H1 (cell line): ENCODE measurements around the gene SEMA4D. TPM values are rescaled to one million over a fixed set of nuclear protein-coding genes. Genes with fewer than 3 reads are reported as not detected.

Experiments used
- CTCF ChIA-PET: fragments of 300-600 bp; sonication (Branson Sonifier 250); formaldehyde crosslinking; loops from one replicate; lab custom pipeline; 2021; ENCODE audit not compliant: partially characterized antibody; lab: Charles Lee
- POLR2A ChIA-PET: fragments of 300-600 bp; sonication (Branson Sonifier 250); formaldehyde crosslinking; loops from one replicate; lab custom pipeline; 2021; ENCODE audit warnings: inconsistent platforms; ENCODE audit not compliant: partially characterized antibody; lab: Charles Lee
- DNase-seq, 2 experiments: peaks; one replicate each; pipeline versions ENCODE4 v3.0.0 to v3.0.0-alpha.2; 2010 to 2022; ENCODE audit warnings: low spot score in 2 of 2, low read depth in 1 of 2, mixed read lengths in 1 of 2
- FAIRE-seq: peaks from 2 replicates; lab custom pipeline; 2011; peaks lifted over from hg19 to GRCh38; lab: Jason Lieb, UNC
- H2AFZ ChIP-seq: 2 replicates; pipeline ENCODE4 v1.8.1; 2012; ENCODE audit warnings: low read length, inconsistent platforms
- H2AK5ac ChIP-seq: 2 replicates; pipeline ENCODE4 v1.6.1; 2013; ENCODE audit warnings: low read depth, low read length
- H2BK120ac ChIP-seq: replicated peaks from 2 replicates; pipeline ENCODE3; 2013; ENCODE audit warnings: low read depth, low read length, inconsistent platforms
- H2BK12ac ChIP-seq: 2 replicates; pipeline ENCODE4 v1.6.1; 2013; ENCODE audit warnings: low read depth, low read length
- H2BK15ac ChIP-seq: 2 replicates; pipeline ENCODE4 v1.6.1; 2013; ENCODE audit warnings: low read length
- H2BK20ac ChIP-seq: 2 replicates; pipeline ENCODE4 v1.6.1; 2013; ENCODE audit warnings: low read length
- H2BK5ac ChIP-seq: 2 replicates; pipeline ENCODE4 v1.6.1; 2013; ENCODE audit warnings: low read depth, low read length
- H3K14ac ChIP-seq: 2 replicates; pipeline ENCODE4 v1.6.1; 2013; ENCODE audit warnings: inconsistent platforms; ENCODE audit not compliant: insufficient read length
- H3K18ac ChIP-seq: 2 replicates; pipeline ENCODE4 v1.6.1; 2013; ENCODE audit warnings: low read length; ENCODE audit errors: extremely low read depth
- H3K23ac ChIP-seq: 2 replicates; pipeline ENCODE4 v1.6.1; 2013; ENCODE audit warnings: inconsistent platforms; ENCODE audit not compliant: insufficient read length
- H3K23me2 ChIP-seq: 2 replicates; pipeline ENCODE4 v1.6.1; 2013; ENCODE audit warnings: low read depth, low read length
- H3K27ac ChIP-seq: 2 replicates; pipeline ENCODE4 v1.6.1; 2011; ENCODE audit warnings: low read depth, low read length, inconsistent platforms
- H3K27me3 ChIP-seq, 4 experiments: replicated peaks in 1 of 4; 1 replicate in 1 of 4; 2 replicates in 3 of 4; pipeline versions ENCODE4 v1.6.1 to v1.8.1; 2011 to 2013; ENCODE audit warnings: low read length in 3 of 4, mild to moderate bottlenecking in 3 of 4, inconsistent platforms in 2 of 4, mixed read lengths in 2 of 4, moderate library complexity in 1 of 4; ENCODE audit not compliant: control insufficient read depth in 3 of 4, insufficient read depth in 3 of 4; ENCODE audit errors: extremely low read depth in 1 of 4
- H3K36me3 ChIP-seq, 4 experiments: 2 replicates each; pipeline versions ENCODE4 v1.6.1 to v1.8.1; 2011 to 2013; ENCODE audit warnings: mild to moderate bottlenecking in 4 of 4, low read length in 3 of 4, moderate library complexity in 2 of 4, control low read depth in 1 of 4, inconsistent platforms in 1 of 4; ENCODE audit not compliant: insufficient read depth in 4 of 4, control insufficient read depth in 2 of 4
- H3K4ac ChIP-seq: replicated peaks from 2 replicates; pipeline ENCODE3; 2013; ENCODE audit warnings: low read length, low read depth, mixed read lengths, inconsistent platforms; ENCODE audit not compliant: insufficient read length
- H3K4me1 ChIP-seq, 4 experiments: replicated peaks in 1 of 4; 1 replicate in 1 of 4; 2 replicates in 3 of 4; pipeline versions ENCODE4 v1.6.1 to v1.8.1; 2011 to 2013; ENCODE audit warnings: low read length in 3 of 4, inconsistent platforms in 2 of 4, mixed read lengths in 1 of 4; ENCODE audit not compliant: insufficient read depth in 4 of 4, control insufficient read depth in 3 of 4
- H3K4me2 ChIP-seq, 2 experiments: 2 replicates each; pipeline versions ENCODE4 v1.6.1 to v1.8.1; 2011 to 2013; ENCODE audit warnings: low read depth in 2 of 2, low read length in 2 of 2, control low read depth in 1 of 2, inconsistent platforms in 1 of 2, mild to moderate bottlenecking in 1 of 2; ENCODE audit not compliant: insufficient read depth in 1 of 2
- H3K4me3 ChIP-seq, 4 experiments: fragments of 200-600, 300-600 bp in 1 of 4; sonication (generic), shearing (Covaris generic), sonication (Bioruptor Twin) in 1 of 4; 2 replicates each; pipeline versions ENCODE4 v1.5.1 to v1.8.1; 2011 to 2016; ENCODE audit warnings: low read length in 4 of 4, low read depth in 3 of 4, control low read depth in 2 of 4, inconsistent platforms in 2 of 4, mild to moderate bottlenecking in 2 of 4, mixed read lengths in 1 of 4, moderate library complexity in 1 of 4; ENCODE audit not compliant: insufficient read depth in 2 of 4; ENCODE audit errors: extremely low read depth in 1 of 4
- H3K56ac ChIP-seq: replicated peaks from 2 replicates; pipeline ENCODE3; 2013; ENCODE audit warnings: low read depth, mild to moderate bottlenecking, mixed read lengths, low read length, inconsistent platforms; ENCODE audit not compliant: insufficient read length
- H3K79me1 ChIP-seq: 2 replicates; pipeline ENCODE4 v1.6.1; 2013; ENCODE audit warnings: low read depth, low read length, control low read depth
- H3K79me2 ChIP-seq, 2 experiments: 2 replicates each; pipeline versions ENCODE4 v1.6.1 to v1.8.1; 2012 to 2013; ENCODE audit warnings: low read length in 2 of 2, mild to moderate bottlenecking in 2 of 2, inconsistent platforms in 1 of 2; ENCODE audit not compliant: insufficient read depth in 2 of 2, control insufficient read depth in 1 of 2
- H3K9ac ChIP-seq, 4 experiments: replicated peaks in 1 of 4; 1 replicate in 1 of 4; 2 replicates in 3 of 4; pipeline versions ENCODE4 v1.6.1 to v1.8.1; 2011 to 2013; ENCODE audit warnings: low read depth in 3 of 4, low read length in 3 of 4, control low read depth in 2 of 4, mild to moderate bottlenecking in 2 of 4, moderate library complexity in 2 of 4, inconsistent platforms in 1 of 4; ENCODE audit errors: extremely low read depth in 1 of 4
- H3K9me3 ChIP-seq, 2 experiments: 2 replicates each; pipeline versions ENCODE4 v1.6.1 to v1.8.1; 2012 to 2013; ENCODE audit warnings: mild to moderate bottlenecking in 2 of 2, moderate library complexity in 2 of 2, control low read depth in 1 of 2, inconsistent platforms in 1 of 2, low read depth in 1 of 2, low read length in 1 of 2, mixed read lengths in 1 of 2; ENCODE audit not compliant: insufficient read depth in 2 of 2
- H4K20me1 ChIP-seq, 2 experiments: replicated peaks in 1 of 2; 2 replicates each; pipeline versions ENCODE3 to v1.8.1; 2011 to 2013; ENCODE audit warnings: inconsistent platforms in 2 of 2, low read length in 2 of 2, mild to moderate bottlenecking in 1 of 2; ENCODE audit not compliant: insufficient read depth in 2 of 2, control insufficient read depth in 1 of 2
- H4K5ac ChIP-seq: 2 replicates; pipeline ENCODE4 v1.6.1; 2013; ENCODE audit warnings: low read length, low read depth, mixed read lengths, inconsistent platforms; ENCODE audit not compliant: insufficient read length
- H4K8ac ChIP-seq: 2 replicates; pipeline ENCODE4 v1.8.0; 2013; ENCODE audit warnings: mild to moderate bottlenecking, moderate library complexity, low read length, inconsistent platforms; ENCODE audit not compliant: insufficient read depth; ENCODE audit errors: extremely low read depth
- H4K91ac ChIP-seq: replicated peaks from 2 replicates; pipeline ENCODE3; 2013; ENCODE audit warnings: low read length, mixed read lengths, inconsistent platforms; ENCODE audit not compliant: insufficient read length
- ATF2 ChIP-seq: IDR thresholded peaks from 2 replicates; pipeline ENCODE4 v1.6.1; 2012; ENCODE audit warnings: low read length, inconsistent platforms
- ATF3 ChIP-seq: IDR thresholded peaks from 2 replicates; pipeline ENCODE4 v1.6.1; 2011; ENCODE audit warnings: low read depth, mild to moderate bottlenecking, low read length; ENCODE audit not compliant: insufficient read depth
- BACH1 ChIP-seq: IDR thresholded peaks from 2 replicates; pipeline ENCODE4 v1.6.1; 2012; ENCODE audit warnings: low read length, improper control_type of control experiment
- CBX5 ChIP-seq: fragments of 300-800, 300-1000 bp; sonication (generic); IDR thresholded peaks from 2 replicates; pipeline ENCODE4 v1.7.1; 2016; ENCODE audit warnings: antibody characterized with exemption, low read length, low read depth
- CBX8 ChIP-seq: fragments of 300-800, 300-1000 bp; sonication (generic); IDR thresholded peaks from 2 replicates; pipeline ENCODE4 v1.7.1; 2016; ENCODE audit warnings: low read depth, low read length, borderline replicate concordance
- CHD2 ChIP-seq: IDR thresholded peaks from 2 replicates; pipeline ENCODE4 v1.6.1; 2012; ENCODE audit warnings: low read length, improper control_type of control experiment
- CREB1 ChIP-seq: IDR thresholded peaks from 2 replicates; pipeline ENCODE4 v1.6.1; 2012; ENCODE audit warnings: inconsistent platforms
- KDM1A ChIP-seq: fragments of 200-600, 300-600 bp; sonication (generic); IDR thresholded peaks from 2 replicates; pipeline ENCODE4 v1.7.1; 2016; ENCODE audit warnings: mild to moderate bottlenecking, low read length, borderline replicate concordance
- KDM4A ChIP-seq: IDR thresholded peaks from one replicate; pipeline ENCODE4 v1.7.1; 2012; ENCODE audit warnings: low read depth, mild to moderate bottlenecking, moderate library complexity, low read length, inconsistent platforms; ENCODE audit not compliant: severe bottlenecking
- KDM5A ChIP-seq: fragments of 200-600 bp; IDR thresholded peaks from 2 replicates; pipeline ENCODE4 v1.7.1; 2012; ENCODE audit warnings: mild to moderate bottlenecking, low read length, inconsistent platforms, mixed read lengths
- POLR2A ChIP-seq, 2 experiments: IDR thresholded peaks; 1 replicate in 1 of 2; 2 replicates in 1 of 2; pipeline ENCODE4 v1.6.1; 2011; ENCODE audit warnings: low read depth in 2 of 2, low read length in 2 of 2, mild to moderate bottlenecking in 2 of 2; ENCODE audit errors: control extremely low read depth in 1 of 2
- SAP30 ChIP-seq: fragments of 300-600 bp; sonication (generic); IDR thresholded peaks from 2 replicates; pipeline ENCODE4 v1.7.1; 2012; ENCODE audit warnings: low read length, moderate library complexity, mild to moderate bottlenecking, inconsistent platforms; ENCODE audit not compliant: insufficient read depth, insufficient replicate concordance
- TAF7 ChIP-seq: optimal IDR thresholded peaks from 2 replicates; pipeline ENCODE3; 2011; ENCODE audit warnings: low read depth, mild to moderate bottlenecking, inconsistent platforms, low read length, moderate library complexity, borderline replicate concordance
- WGBS, 2 experiments: shearing (Covaris generic) in 1 of 2; methylation state at CpG; one replicate each; pipeline versions ENCODE4 v1.1.6 to v1.1.7; 2013 to 2015; ENCODE audit warnings: low lambda C conversion rate in 2 of 2, mixed read lengths in 2 of 2, inconsistent platforms in 1 of 2, low coverage in 1 of 2, missing lambda C conversion rate in 1 of 2; ENCODE audit not compliant: insufficient replicate concordance in 2 of 2, insufficient coverage in 1 of 2, insufficient read length in 1 of 2; ENCODE audit errors: extremely low coverage in 1 of 2, missing lambda C conversion rate in 1 of 2; 5-methylcytosine and 5-hydroxymethylcytosine counted together
- polyA plus RNA-seq, 7 experiments: library from polyadenylated mRNA; depleted of rRNA in 3 of 7; stranded (reverse) in 5 of 7; unstranded in 2 of 7; fragments of >200 nt in 5 of 7; fragments of 200-250 nt in 2 of 7; gene quantifications; 1 replicate in 5 of 7; 2 replicates in 1 of 7; 4 replicates in 1 of 7; pipeline versions ENCODE4 v1.2.1 to v1.2.3, GENCODE V29; 2011 to 2013; ENCODE audit warnings: missing spikeins in 2 of 7, mixed read lengths in 2 of 7
- total RNA-seq: library from RNA; stranded (reverse); fragmentation: NEBNext Ultra II Directional; extraction: Animal tissue kit (Norgen Biotek cat#: 25700); gene quantifications from 2 replicates; pipeline ENCODE4 v1.2.1, GENCODE V29; 2021

Gene SEMA4D
- total and polyA plus RNA-seq, 2 of the 8 experiments (the other 6 are each of a cell fraction or from before 2014, with no cell fraction given), result 21.0 to 70.4 TPM

GRCh38 chr9:89513837-89514236, 15.9 kb upstream of the SEMA4D start:
- Histone ChIP-seq H2BK5ac (no peak overlapping the region), H3K14ac (no peak overlapping the region), H2AFZ (no peak overlapping the region), H3K79me1 (no peaks in the 10 kb centered on the region), H2AK5ac (no peak overlapping the region), H3K4me1 (no peaks in the 10 kb centered on the region), H4K8ac (no peak overlapping the region), H3K79me2 (no peaks in the 10 kb centered on the region), H4K91ac (no peak overlapping the region), H3K23me2 (no peaks in the 10 kb centered on the region; the same call in 1 of the 2 replicates), H3K27me3 (no peaks in the 10 kb centered on the region), H2BK15ac (no peak overlapping the region), H2BK120ac (no peak overlapping the region), H3K4me2 (no peak overlapping the region), H2BK20ac (no peak overlapping the region), H3K56ac (no peak overlapping the region), H3K9me3 (no peaks in the 10 kb centered on the region), H3K36me3 (no peaks in the 10 kb centered on the region), H3K4ac (no peak overlapping the region), H3K9ac (no peak overlapping the region), H3K18ac (no peak overlapping the region), H3K27ac (no peak overlapping the region), H3K23ac (no peak overlapping the region), H3K4me3 (no peak overlapping the region), H2BK12ac (no peak overlapping the region), H4K20me1 (no peaks in the 10 kb centered on the region), H4K5ac (no peak overlapping the region)
- ChIA-PET POLR2A (no interaction called here), CTCF (no interaction called here)
- FAIRE-seq (no peak), DNase-seq (no peak)
- WGBS, 2 experiments, result 91% methylated on average over 3 of the region's 3 CpGs; no CpG with 5 or more reads in 1 of the 2 experiments
- TF ChIP-seq SAP30, result no peak
- TF ChIP-seq ATF3, result no peak
- no peak for TF ChIP-seq POLR2A (IDR thresholded peaks at IDR 0.05; ENCODE audit: control extremely low read depth in 1 of 2, low read depth in 2 of 2, low read length in 2 of 2)
- TF ChIP-seq CBX5, result no peak
- TF ChIP-seq TAF7, result no peak
- no peak for TF ChIP-seq BACH1
- no peak for TF ChIP-seq CHD2
- TF ChIP-seq KDM4A, result no peak
- no peak for TF ChIP-seq CBX8
- no peak for TF ChIP-seq KDM5A
- no peak for TF ChIP-seq KDM1A
- no peak for TF ChIP-seq ATF2
- TF ChIP-seq CREB1, result no peak
